GM18526 (cell line): ENCODE measurements around the gene COX7B2.

Experiments
- POLR2A ChIP-seq: IDR thresholded peaks from 3 replicates; pipeline ENCODE4 v1.6.1; 2011; ENCODE audit not compliant: insufficient read length; ENCODE audit errors: extremely low read depth

COX7B2 gene

DNA sequence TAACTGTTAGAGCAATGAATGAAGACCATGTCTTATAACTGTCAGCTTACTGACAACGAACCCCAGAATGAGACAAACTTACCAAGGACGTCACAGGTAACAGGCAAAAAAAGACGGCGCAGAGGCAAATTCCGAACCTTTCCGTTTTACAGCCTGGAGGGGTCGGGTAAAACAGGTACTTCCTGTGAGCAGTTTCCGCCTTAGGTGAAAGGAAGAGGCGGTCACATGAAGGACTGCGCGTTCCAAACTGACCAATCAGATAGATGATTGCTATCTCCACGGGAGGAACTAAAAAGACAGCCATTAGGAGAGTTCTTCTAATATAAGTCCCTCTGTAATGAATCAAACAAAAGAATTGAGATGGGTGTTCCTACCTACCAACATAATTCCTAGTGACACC lies at the start of gene COX7B2:
Gene COX7B2, minus strand, starts transcription at position 168 of the 400 bp plus-strand sequence. CDS start 174,053 bp downstream, outside the sequence.
- no peak for TF ChIP-seq POLR2A

- no peak for TF ChIP-seq POLR2A
Observed at GRCh38 chr4:46956451-46956850, 47.4 kb upstream of the COX7B2 start.

DNA sequence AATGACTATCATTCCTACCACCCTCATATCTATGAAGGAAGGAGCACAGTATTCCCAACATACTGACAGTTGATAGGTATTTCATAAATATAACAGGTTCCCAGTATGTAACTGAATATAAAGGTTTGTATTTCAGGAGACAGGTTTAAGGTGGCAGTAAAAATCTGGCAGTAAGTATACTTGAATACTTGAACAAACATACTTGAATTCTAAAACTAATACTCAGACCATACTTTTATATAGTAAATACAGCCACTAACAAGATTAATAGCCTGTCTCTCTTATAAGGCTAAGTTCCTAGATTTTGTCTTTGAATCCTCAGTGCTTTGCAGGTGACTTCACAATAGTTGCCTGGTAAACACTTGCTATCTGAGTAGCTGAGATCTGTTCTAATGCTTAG lies 46.6 kb upstream of the COX7B2 start:
- no peak for TF ChIP-seq POLR2A

DNA sequence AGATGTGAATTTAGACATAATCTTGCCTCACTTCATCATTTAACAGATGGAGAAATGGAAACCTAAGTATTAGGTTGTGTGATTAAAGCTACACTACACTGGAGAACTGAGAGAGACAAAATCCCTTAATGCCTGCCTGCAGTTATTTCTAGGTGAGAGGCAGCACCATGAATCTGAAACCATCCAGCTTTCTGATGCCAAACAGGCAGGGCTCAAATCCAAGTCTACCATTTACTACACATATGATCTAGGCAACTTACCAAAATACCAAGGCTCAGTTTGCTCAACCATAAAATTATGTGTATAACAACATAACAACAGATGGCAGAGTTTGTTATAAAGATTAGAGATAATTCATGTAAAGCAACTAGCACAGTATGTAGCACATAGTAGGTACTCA lies 45.6 kb upstream of the COX7B2 start:
- no peak for TF ChIP-seq POLR2A

DNA sequence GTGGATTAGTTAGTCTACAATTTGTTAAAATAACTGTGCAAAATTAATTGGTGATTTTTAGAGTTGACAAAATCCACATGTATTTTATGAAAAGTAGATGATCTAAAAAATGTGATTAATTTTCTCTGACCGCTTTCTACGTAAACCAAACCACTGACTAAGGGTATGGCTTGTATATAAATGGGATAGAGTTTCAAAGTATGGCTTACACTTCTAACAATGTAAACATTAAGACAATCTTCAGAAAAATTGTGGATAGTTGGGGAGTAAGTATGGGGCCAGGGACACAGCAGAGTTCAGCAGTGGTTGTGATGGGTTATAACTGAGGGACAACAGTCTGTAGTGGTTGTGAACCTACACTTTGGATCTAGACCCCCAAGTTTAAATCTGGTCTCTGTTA lies 44.5 kb upstream of the COX7B2 start:
- TF ChIP-seq POLR2A, result no peak

DNA sequence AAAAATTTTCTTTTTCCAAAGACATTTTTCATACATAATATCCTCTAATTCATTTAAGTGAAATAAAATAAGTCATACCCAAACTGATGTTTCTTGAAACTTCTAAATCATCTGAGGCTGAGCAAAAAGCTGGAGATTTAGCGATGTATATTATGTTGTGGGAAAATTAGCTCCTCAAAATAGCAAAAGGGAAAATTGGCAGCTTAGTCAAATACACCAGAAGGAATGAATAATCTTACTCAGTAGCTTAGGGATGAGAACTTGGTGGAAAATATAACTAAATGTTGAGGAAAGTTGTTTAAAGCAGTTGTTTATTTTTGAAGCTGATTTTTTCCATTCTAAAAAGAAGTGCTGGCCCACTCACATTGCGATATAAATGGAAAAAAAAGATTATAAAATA lies 43.4 kb upstream of the COX7B2 start:
- TF ChIP-seq POLR2A, result no peak

GRCh38 chr4:46950826-46951225 lies 41.8 kb upstream of the COX7B2 start:
- TF ChIP-seq POLR2A, result no peak

DNA sequence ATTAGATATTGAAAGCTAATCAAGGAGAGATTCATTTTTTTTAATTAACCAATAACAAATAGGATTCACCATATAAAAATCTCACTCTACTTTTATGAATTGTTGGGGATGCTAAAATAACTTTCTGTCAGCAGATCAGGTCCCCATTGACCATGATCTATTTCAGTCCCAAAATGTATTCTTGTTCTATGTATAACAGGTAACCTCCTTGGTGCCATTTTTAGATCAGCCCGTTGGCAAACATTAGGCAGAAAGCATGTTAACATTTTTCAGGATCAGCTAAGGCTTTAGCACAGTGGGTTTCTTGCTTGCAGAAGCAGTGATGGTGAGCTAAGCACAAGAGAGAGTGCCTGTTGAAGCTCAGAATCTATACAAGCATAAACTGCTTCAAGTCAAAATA lies 40.8 kb upstream of the COX7B2 start:
- no peak for TF ChIP-seq POLR2A

DNA sequence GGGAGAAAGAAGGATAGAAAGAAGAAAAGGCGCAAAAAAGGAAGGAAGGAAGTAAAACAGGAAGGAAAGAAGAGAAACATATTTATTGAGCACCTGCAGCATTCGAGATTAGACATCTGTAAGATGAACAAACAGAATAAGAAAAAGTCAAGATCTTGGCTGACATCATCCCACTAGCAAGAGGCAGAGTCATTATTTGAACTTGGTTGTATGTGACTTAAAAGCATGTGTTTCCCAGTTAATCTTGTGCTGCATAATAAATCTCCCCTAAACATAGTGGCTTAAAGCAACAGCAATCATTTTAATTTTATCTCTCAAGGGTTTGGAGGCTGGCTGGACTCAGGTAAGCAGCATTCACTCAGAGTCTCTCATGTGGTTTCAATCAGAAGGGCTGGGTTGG lies 38.5 kb upstream of the COX7B2 start:
- no peak for TF ChIP-seq POLR2A

DNA sequence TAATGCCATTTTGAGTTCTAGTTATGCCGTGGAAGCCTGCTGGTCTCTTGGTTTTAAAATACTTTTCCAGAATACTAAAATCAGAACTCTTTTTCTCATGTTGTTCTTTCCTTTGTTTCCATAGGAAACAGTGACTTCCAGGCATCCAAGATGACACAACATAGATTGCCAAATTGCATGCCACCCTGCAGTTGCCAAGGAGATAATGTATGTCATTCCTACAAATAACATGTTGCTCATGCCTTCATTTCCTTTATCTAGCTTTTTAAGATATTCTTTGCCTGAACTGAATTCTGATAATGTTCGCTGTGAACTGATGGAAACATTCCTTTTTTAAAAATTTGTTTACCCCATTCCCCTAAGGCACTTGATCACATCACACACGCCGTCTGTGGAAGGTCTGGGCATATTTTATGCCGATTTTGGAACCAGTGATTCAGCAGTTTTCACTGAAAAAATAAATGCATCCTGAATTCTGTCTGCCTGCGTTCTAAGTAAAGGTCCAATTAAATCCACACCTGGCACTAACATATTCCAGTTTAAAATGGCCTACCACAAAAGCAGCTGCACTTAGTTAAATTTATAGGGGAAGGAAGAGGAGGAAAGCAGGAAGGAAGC lies 38.0 kb upstream of the COX7B2 start:
- TF ChIP-seq POLR2A, result no peak

DNA sequence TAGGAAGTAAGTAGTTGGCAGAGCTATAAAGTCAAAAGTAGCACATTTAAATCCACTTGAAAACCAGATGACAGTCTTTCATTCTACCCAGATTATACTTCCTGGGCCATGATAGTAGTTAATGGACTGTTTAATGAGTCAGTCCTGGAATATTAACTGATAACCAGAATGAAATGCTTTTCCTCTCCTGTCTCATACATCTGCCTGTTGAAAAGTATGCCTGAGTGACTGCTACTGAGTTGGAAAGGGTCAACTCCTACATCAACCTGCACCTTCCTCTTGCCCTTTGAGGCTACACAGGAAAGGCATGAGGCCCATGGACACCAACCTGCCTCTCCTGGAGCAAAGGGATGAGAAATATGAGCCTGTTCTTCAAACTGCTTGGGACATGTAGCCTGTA lies 36.0 kb upstream of the COX7B2 start:
- no peak for TF ChIP-seq POLR2A

DNA sequence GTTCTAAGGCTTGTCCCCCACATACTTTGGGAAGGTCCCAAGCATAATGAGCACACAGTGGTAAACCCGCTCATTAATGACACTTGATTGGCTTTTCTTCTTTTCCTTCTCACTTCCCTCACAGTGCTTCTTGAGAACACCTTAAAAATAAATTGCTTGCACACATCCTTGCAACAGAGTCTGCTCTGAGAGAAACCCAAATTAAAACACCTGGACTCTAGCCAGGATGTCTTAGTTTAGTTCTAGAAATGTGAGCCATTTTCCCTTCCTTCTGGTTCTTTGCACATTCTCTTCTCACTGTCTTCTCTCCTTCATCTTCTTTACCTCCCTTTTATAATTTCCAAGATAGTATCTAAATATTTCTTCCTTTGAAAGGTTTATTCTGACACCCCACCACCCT lies 35.3 kb upstream of the COX7B2 start:
- TF ChIP-seq POLR2A, result no peak

- no peak for TF ChIP-seq POLR2A
Observed at GRCh38 chr4:46937493-46937892, 28.4 kb upstream of the COX7B2 start.

DNA sequence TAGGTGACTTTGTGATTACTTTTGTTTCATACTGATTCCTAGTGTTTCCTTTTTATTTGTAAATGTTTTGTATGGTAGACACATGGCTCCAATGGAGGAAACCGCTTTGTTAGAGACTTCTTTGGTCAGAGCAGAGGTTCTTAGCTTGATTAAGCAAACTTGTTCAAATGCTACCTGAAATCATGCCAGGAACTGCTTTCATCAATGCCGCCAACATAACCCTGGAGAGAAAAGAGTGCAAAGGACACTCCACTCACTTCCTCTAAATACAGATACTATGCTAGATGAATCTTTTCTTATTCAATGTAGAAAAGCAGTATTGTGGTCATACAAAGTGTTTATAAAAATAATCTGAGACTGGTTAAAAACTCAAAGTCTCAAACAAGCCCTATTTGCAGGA lies 25.7 kb upstream of the COX7B2 start:
- TF ChIP-seq POLR2A, result no peak

DNA sequence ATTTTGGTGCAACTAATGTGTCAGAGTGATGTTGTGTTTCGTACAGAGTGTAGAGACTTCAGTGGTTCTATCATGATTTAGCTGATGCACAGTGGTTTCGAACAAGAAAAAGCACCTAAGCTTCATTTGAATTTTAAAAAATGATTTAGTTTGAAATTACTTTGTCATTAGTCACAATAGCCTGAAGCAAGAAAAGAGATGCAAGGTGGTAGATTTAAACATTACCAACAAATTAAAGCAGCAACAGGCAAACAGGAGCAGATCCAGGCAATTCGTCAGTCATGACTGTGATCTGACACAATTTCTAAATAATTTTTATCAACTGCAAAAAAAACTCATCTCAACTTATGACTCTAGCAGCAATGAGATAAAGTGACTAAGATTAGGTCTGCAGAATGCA lies 24.6 kb upstream of the COX7B2 start:
- TF ChIP-seq POLR2A, result no peak

DNA sequence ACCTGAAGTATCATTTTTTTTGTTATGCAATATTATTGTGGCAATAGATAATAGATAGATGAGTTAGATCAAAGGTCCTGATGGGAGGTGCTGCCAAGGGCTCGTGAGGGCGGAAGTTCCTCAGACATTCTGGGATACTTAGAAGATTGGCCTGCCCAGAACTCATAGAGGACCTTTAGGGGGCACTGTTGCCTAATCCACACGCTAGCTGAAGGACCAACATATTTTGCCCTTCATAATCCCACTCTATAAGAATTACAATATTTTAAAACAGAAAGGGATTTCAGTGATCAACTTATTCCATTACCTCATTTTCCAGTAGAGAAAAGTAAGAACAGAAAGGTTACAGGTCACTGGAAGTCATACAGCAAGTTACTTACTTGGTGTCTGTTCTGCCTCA lies 22.9 kb upstream of the COX7B2 start:
- TF ChIP-seq POLR2A, result no peak

DNA sequence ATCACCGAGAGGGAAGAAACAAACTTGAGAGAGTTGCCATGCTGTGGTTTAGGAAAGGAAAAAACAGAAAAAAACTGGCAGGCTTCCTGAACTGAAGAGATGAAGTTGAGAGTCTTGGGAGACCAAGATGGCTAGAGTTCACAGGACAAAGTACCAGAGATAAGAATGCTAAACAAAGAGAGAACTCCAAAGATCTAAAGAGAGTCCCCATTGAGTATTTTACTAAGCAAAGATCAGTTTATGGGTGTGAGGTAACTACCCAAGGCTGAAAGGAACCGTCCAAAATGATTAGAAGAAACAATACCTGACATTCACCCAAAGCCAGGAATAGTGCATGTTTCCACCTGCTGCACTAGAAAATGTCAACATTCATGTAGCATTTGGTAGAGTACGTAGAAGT lies 21.8 kb upstream of the COX7B2 start:
- TF ChIP-seq POLR2A, result no peak

DNA sequence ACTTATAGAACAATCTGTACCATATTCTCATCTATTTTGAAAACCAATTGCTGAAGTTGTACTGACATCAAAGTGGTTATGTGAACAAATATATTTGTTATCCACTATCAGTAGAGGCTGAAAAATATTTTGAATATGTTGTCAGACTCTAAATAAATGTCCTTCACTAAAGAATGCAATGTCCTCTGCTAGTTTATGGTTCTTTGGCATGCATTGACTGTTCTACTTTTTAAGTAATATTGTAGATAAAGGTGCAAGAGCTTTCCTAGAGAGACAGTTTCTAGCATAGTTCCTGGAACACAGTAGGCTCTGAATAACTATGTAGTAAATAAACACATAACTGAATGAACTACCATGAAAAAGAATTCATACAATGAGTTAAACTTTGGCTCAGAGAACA lies 18.2 kb upstream of the COX7B2 start:
- no peak for TF ChIP-seq POLR2A
